Smooth muscle cell (in vitro differentiated cells): ENCODE measurements around the gene PCDHGB3. TPM values are rescaled to one million over a fixed set of nuclear protein-coding genes. Genes with fewer than 3 reads are reported as not detected.
"Not testable (repeated sequence)": the region's sequence is repeated elsewhere in the genome, so short reads cannot be mapped to it uniquely, and the experiment has no call there.

ENCODE experiments used
- DNase-seq: peaks from one replicate; lab custom pipeline; 2025; ENCODE audit not compliant: unreplicated experiment; lab: John Stamatoyannopoulos, UW
- H2AFZ ChIP-seq: fragments of 200-600 bp; sonication (generic); 2 replicates; pipeline ENCODE4 v1.6.0; 2016; ENCODE audit warnings: antibody characterized with exemption, low read depth, mild to moderate bottlenecking
- H3F3A ChIP-seq: fragments of 200-600 bp; sonication (generic); 2 replicates; pipeline ENCODE4 v1.6.0; 2017; ENCODE audit warnings: antibody characterized with exemption, low read depth
- H3K27ac ChIP-seq: fragments of 200-600 bp; sonication (generic); 2 replicates; pipeline ENCODE4 v1.5.1; 2016; ENCODE audit warnings: low read depth, mild to moderate bottlenecking
- H3K27me3 ChIP-seq: fragments of 200-600 bp; sonication (generic); 2 replicates; pipeline ENCODE4 v1.6.1; 2016; ENCODE audit warnings: low read depth, mild to moderate bottlenecking
- H3K36me3 ChIP-seq: fragments of 200-600 bp; sonication (generic); 2 replicates; pipeline ENCODE4 v1.5.1; 2016; ENCODE audit warnings: low read depth
- H3K4me1 ChIP-seq: fragments of 200-600 bp; sonication (generic); 2 replicates; pipeline ENCODE4 v1.5.1; 2016; ENCODE audit warnings: low read depth
- H3K4me2 ChIP-seq: fragments of 200-600 bp; sonication (generic); 2 replicates; pipeline ENCODE4 v1.6.0; 2016; ENCODE audit warnings: mild to moderate bottlenecking
- H3K4me3 ChIP-seq: fragments of 200-600 bp; sonication (generic); 2 replicates; pipeline ENCODE4 v1.5.1; 2016; ENCODE audit warnings: mild to moderate bottlenecking
- H3K79me2 ChIP-seq: fragments of 200-600 bp; sonication (generic); 2 replicates; pipeline ENCODE4 v1.6.0; 2016; ENCODE audit warnings: low read depth, mild to moderate bottlenecking
- H3K9ac ChIP-seq: fragments of 200-600 bp; sonication (generic); 2 replicates; pipeline ENCODE4 v1.6.0; 2016; ENCODE audit warnings: low read depth
- H3K9me3 ChIP-seq: fragments of 200-600 bp; sonication (generic); replicated peaks from 2 replicates; pipeline ENCODE4 v1.5.1; 2016; ENCODE audit warnings: low read depth
- H4K20me1 ChIP-seq: fragments of 200-600 bp; sonication (generic); 2 replicates; pipeline ENCODE4 v1.6.0; 2016; ENCODE audit warnings: low read depth
- CTCF ChIP-seq: fragments of 200-600 bp; sonication (generic); IDR thresholded peaks from 2 replicates; pipeline ENCODE4 v1.5.1; 2017; ENCODE audit warnings: borderline replicate concordance, mild to moderate bottlenecking, antibody characterized with exemption; ENCODE audit not compliant: insufficient read depth, poor library complexity, severe bottlenecking
- WGBS: methylation state at CpG from one replicate; pipeline ENCODE4 v1.1.7; 2016; ENCODE audit warnings: low lambda C conversion rate; 5-methylcytosine and 5-hydroxymethylcytosine counted together
- polyA plus RNA-seq: library from polyadenylated mRNA; unstranded; fragments of >200 nt; fragmentation: Nextera tagmentation; extraction: Ambion mirVana; gene quantifications from 2 replicates; pipeline ENCODE4 v1.2.1, GENCODE V29; 2016
- total RNA-seq: library from RNA; depleted of rRNA; stranded (reverse); fragments of >200 nt; gene quantifications from 2 replicates; pipeline ENCODE4 v1.2.3, GENCODE V29; 2014

Gene PCDHGB3
- total and polyA plus RNA-seq, 2 experiments from 2014 or later, result not detected

DNA sequence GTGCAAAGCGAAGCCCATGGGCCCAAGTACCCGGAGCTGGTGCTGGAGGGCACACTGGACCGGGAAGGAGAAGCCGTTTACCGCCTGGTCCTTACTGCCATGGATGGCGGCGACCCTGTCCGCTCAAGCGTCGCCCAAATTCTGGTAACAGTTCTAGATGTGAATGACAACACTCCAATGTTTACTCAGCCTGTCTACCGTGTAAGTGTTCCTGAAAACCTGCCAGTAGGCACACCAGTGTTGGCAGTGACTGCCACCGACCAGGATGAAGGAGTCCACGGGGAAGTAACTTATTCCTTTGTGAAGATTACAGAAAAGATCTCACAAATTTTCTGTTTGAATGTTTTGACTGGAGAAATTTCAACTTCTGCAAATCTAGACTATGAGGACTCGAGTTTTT is 4.6 kb downstream of the PCDHGB3 start:
- Histone ChIP-seq H3K27me3 (no peaks in the 10 kb centered on the region), H3K79me2 (no peaks in the 10 kb centered on the region), H4K20me1 (no peaks in the 10 kb centered on the region), H3F3A (no peaks in the 10 kb centered on the region), H3K4me1 (no peaks in the 10 kb centered on the region), H3K4me3 (no peak overlapping the region), H3K36me3 (no peaks in the 10 kb centered on the region), H3K27ac (no peak overlapping the region), H3K9me3 (peaks cover 14% of the 10 kb centered on the region), H3K9ac (no peak overlapping the region), H3K4me2 (no peak overlapping the region), H2AFZ (no peak overlapping the region)
- 90% methylated on average over 14 of the region's 14 CpGs for WGBS
- no peak for DNase-seq
- no peak for TF ChIP-seq CTCF

- H3K4me3 ChIP-seq, H3K9ac ChIP-seq, H3K36me3 ChIP-seq, H3K79me2 ChIP-seq, H3K27ac ChIP-seq, H3F3A ChIP-seq, H2AFZ ChIP-seq, DNase-seq, H4K20me1 ChIP-seq, H3K4me1 ChIP-seq, H3K4me2 ChIP-seq, H3K27me3 ChIP-seq: not testable (repeated sequence)
- peaks cover 14% of the 10 kb centered on the region for H3K9me3 ChIP-seq
- WGBS, result 96% methylated on average over 35 of the region's 48 CpGs
These were observed 5.6 kb downstream of the PCDHGB3 start for GRCh38 chr5:141375444-141376155.

GRCh38 chr5:141382469-141383294 is 12.6 kb downstream of the PCDHGB3 start, which contains the start of gene PCDHGA7:
TSS of gene PCDHGA7 (plus strand) at chr5:141382742. CDS start at chr5:141382900, 158 bp downstream.
- H3K36me3 ChIP-seq, result no peaks in the 10 kb centered on the region
- TF ChIP-seq CTCF, result no peak
- H3K4me1 ChIP-seq, result no peaks in the 10 kb centered on the region
- no peaks in the 10 kb centered on the region for H4K20me1 ChIP-seq
- WGBS, result 95% methylated on average over 37 of the region's 37 CpGs
- H3K9me3 ChIP-seq, result no peaks in the 10 kb centered on the region
- H3K4me2 ChIP-seq, result no peak within 1 kb of the TSS
- no peak for DNase-seq
- no peaks in the 10 kb centered on the region for H3K27me3 ChIP-seq
- H3K79me2 ChIP-seq, result no peaks in the 10 kb centered on the region
- no peaks in the 10 kb centered on the region for H3F3A ChIP-seq
- no peak within 1 kb of the TSS for H3K4me3 ChIP-seq
- no peak within 1 kb of the TSS for H3K27ac ChIP-seq
- H3K9ac ChIP-seq, result no peak within 1 kb of the TSS
- H2AFZ ChIP-seq, result no peak within 1 kb of the TSS

GRCh38 chr5:141383345-141383744 is 13.3 kb downstream of the PCDHGB3 start:
- H3K4me3 ChIP-seq, result no peak overlapping the region
- TF ChIP-seq CTCF, result no peak
- no peak overlapping the region for H3K9ac ChIP-seq
- DNase-seq, result no peak
- peaks cover 2% of the 10 kb centered on the region for H3K9me3 ChIP-seq
- H3K36me3 ChIP-seq, result no peaks in the 10 kb centered on the region
- 95% methylated on average over 21 of the region's 21 CpGs for WGBS
- no peaks in the 10 kb centered on the region for H3K79me2 ChIP-seq
- no peaks in the 10 kb centered on the region for H3F3A ChIP-seq
- H2AFZ ChIP-seq, result no peak overlapping the region
- H3K4me1 ChIP-seq, result no peaks in the 10 kb centered on the region
- H3K4me2 ChIP-seq, result no peak overlapping the region
- no peaks in the 10 kb centered on the region for H3K27me3 ChIP-seq
- no peak overlapping the region for H3K27ac ChIP-seq
- no peaks in the 10 kb centered on the region for H4K20me1 ChIP-seq
